OCI-LY1 (cell line): ENCODE data around the gene BCL2L12.

Experiments used
- EZH2 ChIP-seq: fragments of 200-600 bp; sonication (generic), shearing (Covaris generic); IDR thresholded peaks from 2 replicates; pipeline ENCODE4 v1.8.0; 2017; ENCODE audit warnings: borderline replicate concordance, mixed run types, mild to moderate bottlenecking, antibody characterized with exemption, low read length, moderate library complexity, mixed read lengths
- TF ChIP-seq, protein P1 (sequence below): fragments of 200-600 bp; sonication (generic), shearing (Covaris generic); IDR thresholded peaks from 2 replicates; pipeline ENCODE4 v1.5.1; 2017; ENCODE audit warnings: mild to moderate bottlenecking, antibody characterized with exemption, low read length, moderate library complexity, mixed read lengths

DNA sequence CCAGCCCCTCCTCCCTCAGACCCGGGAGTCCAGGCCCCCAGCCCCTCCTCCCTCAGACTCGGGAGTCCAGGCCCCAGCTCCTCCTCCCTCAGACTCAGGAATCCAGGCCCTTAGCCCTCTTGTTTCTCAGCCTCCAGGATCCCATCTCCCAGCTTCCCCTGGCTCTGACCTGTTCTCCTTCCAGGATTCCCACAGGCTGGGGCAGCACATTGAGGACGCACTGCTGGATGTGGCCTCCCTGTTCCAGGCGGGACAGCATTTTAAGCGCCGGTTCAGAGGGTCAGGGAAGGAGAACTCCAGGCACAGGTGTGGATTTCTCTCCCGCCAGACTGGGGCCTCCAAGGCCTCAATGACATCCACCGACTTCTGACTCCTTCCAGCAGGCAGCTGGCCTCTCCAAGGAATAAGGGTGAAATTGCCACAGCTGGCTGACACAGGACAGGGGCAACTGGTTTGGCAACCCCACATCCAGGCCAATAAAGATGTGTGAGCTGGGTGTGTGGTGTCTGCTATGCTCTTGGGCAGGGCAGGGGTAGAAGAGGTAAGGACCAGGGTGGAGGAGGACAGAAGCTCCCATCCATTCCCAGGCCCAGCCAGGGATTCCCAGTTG is 47.6 kb downstream of the BCL2L12 start:
- TF ChIP-seq, protein P1, sequence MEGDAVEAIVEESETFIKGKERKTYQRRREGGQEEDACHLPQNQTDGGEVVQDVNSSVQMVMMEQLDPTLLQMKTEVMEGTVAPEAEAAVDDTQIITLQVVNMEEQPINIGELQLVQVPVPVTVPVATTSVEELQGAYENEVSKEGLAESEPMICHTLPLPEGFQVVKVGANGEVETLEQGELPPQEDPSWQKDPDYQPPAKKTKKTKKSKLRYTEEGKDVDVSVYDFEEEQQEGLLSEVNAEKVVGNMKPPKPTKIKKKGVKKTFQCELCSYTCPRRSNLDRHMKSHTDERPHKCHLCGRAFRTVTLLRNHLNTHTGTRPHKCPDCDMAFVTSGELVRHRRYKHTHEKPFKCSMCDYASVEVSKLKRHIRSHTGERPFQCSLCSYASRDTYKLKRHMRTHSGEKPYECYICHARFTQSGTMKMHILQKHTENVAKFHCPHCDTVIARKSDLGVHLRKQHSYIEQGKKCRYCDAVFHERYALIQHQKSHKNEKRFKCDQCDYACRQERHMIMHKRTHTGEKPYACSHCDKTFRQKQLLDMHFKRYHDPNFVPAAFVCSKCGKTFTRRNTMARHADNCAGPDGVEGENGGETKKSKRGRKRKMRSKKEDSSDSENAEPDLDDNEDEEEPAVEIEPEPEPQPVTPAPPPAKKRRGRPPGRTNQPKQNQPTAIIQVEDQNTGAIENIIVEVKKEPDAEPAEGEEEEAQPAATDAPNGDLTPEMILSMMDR = no peak
- no peak for TF ChIP-seq EZH2
